ENCODE data around the gene DMAC2.
A peak's percentile ranks its signal among the peaks of the same experiment; 100 is the strongest.
"Not testable (repeated sequence)": the region's sequence is repeated elsewhere in the genome, so short reads cannot be mapped to it uniquely, and the experiment has no call there.

Gene DMAC2

DNA sequence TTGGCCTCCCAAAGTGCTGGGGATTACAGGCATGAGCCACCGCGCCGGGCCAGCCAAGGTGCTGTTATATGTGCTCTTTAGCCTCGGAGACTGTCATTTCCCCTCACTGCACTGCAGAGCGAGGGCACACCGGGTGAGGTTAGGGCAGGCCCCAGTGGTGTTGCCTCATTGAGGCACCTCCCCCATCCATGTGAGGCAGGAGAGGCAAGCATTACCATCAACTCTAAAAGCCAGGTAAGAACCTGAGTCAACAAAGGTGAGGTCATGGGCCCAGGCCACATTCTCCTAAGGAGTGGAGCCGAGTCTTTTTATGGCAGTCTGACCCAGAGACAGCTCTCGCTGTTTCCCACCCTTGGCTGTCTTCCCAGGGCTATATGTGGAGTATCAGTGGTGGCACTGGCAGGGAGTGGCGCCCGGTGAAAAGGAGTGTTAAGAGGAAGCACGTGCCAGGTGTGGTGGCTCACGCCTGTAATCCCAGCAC, 23.5 kb downstream of the DMAC2 start:
- Mint-ChIP-seq H3K27me3 (no peaks in the 10 kb centered on the region), H3K27ac (no peak overlapping the region), H3K9me3 (no peaks in the 10 kb centered on the region), H3K4me1 (no peaks in the 10 kb centered on the region), H3K4me3 (no peak overlapping the region)
- ATAC-seq = no peak
- DNase-seq = no peak

DNA sequence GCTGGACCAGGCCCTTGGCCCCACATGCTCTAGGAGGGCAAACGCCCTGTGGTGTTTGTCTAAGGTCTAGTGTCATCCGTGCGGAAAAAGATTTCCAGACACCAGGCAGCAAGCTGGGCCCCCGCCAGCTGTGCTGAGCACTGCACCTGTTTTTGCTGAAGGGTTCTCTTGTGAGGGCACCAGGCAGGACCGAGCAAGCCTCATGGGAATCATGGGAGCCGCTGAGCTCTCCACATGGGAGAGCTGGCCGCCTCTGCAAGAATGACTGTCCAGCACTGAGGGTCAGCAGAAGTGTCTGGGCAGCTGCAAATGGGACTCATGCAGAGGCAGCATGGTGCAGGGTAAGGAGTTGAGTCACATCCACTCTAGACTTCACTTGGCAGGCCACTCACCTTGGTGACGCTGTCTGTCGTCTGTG, 24.5 kb downstream of the DMAC2 start:
- peaks cover 5% of the 10 kb centered on the region for H3K4me1 Mint-ChIP-seq
- no peak overlapping the region for H3K27ac Mint-ChIP-seq
- no peak overlapping the region for H3K4me3 Mint-ChIP-seq
- DNase-seq (no peak), ATAC-seq (no peak)
- no peaks in the 10 kb centered on the region for H3K27me3 Mint-ChIP-seq
- no peaks in the 10 kb centered on the region for H3K9me3 Mint-ChIP-seq

- peaks cover 5% of the 10 kb centered on the region for H3K4me1 Mint-ChIP-seq
- no peak overlapping the region for H3K4me3 Mint-ChIP-seq
- ATAC-seq (no peak), DNase-seq (no peak)
- peak overlapping the region in 1 of 2 donors; percentile 0 for H3K27ac Mint-ChIP-seq
- H3K27me3 Mint-ChIP-seq = no peaks in the 10 kb centered on the region
- H3K9me3 Mint-ChIP-seq = no peaks in the 10 kb centered on the region
These were observed 25.3 kb downstream of the DMAC2 start for GRCh38 chr19:41414461-41414860.

GRCh38 chr19:41413947-41414346, 25.8 kb downstream of the DMAC2 start:
- peaks cover 5% of the 10 kb centered on the region for H3K4me1 Mint-ChIP-seq
- ATAC-seq (no peak), DNase-seq (no peak)
- no peaks in the 10 kb centered on the region for H3K9me3 Mint-ChIP-seq
- no peak overlapping the region for H3K27ac Mint-ChIP-seq
- no peak overlapping the region for H3K4me3 Mint-ChIP-seq
- H3K27me3 Mint-ChIP-seq = no peaks in the 10 kb centered on the region

DNA sequence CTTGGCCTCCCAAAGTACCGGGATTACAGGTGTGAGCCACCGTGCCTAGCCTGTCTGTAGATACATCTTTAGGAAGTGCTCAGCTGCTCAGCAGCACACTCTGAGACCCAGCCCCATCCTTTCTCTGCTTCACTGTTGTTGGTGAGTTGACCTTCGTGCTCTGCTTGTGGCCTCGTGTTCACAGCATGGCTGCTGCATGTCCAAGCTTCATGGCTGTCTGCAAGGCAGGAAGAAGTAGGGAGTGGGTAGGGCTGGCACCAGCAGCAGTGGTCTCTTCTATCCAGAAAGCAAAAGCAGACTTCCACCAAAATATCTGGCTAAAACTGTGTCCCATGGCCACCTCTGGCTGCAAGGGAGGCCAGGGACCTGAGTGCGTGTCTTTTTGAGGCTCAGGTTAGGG, 26.8 kb downstream of the DMAC2 start:
- DNase-seq (no peak), ATAC-seq (no peak)
- Mint-ChIP-seq H3K4me3 (no peak overlapping the region), H3K27ac (no peak overlapping the region), H3K27me3 (no peaks in the 10 kb centered on the region), H3K4me1 (peaks cover 5% of the 10 kb centered on the region), H3K9me3 (no peaks in the 10 kb centered on the region)

GRCh38 chr19:41411968-41412265, 27.8 kb downstream of the DMAC2 start:
- H3K27ac Mint-ChIP-seq = peak overlapping the region in 1 of 2 donors; percentile 59
- H3K9me3 Mint-ChIP-seq = no peaks in the 10 kb centered on the region
- H3K4me1 Mint-ChIP-seq = peaks cover 5% of the 10 kb centered on the region

GRCh38 chr19:41411100-41411967, 28.4 kb downstream of the DMAC2 start:
- no peaks in the 10 kb centered on the region for H3K27me3 Mint-ChIP-seq
- no peak overlapping the region for H3K27ac Mint-ChIP-seq
- no peak for ATAC-seq

More at GRCh38 chr19:41411968-41412265, 27.8 kb downstream of the DMAC2 start:
- no peaks in the 10 kb centered on the region for H3K27me3 Mint-ChIP-seq
- DNase-seq (no peak), ATAC-seq (no peak)
- no peak overlapping the region for H3K4me3 Mint-ChIP-seq

DNA sequence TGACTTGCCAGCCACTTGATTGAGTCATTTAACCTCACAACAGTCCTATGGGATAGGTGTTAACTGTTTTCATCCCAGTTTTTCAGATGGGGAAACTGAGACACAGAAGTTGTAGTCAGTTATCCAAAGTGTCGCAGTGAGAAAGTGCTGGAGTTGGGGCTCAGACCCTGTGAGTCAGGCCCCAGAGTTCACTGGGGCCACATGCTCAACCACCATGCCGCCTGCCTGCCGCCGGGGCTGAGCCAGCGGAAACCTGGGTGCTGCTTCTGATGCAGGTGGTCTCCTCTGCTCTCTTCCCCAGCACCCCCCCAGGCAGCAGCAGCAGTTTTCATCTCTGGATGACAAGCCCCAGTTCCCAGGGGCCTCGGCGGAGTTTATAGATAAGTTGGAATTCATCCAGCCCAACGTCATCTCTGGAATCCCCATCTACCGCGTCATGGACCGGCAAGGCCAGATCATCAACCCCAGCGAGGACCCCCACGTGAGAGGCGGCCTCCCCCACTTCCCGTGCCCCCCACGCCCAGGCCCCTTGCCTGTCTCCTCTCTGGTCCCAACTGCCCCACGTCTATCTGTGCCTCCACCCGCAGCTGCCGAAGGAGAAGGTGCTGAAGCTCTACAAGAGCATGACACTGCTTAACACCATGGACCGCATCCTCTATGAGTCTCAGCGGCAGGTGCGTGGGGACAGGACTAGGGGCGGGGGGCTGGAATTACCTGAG, 29.2 kb downstream of the DMAC2 start:
- Mint-ChIP-seq H3K27ac (peak overlapping the region in 1 of 2 donors; percentile 21), H3K4me3 (no peak overlapping the region), H3K9me3 (no peaks in the 10 kb centered on the region), H3K4me1 (peaks cover 5% of the 10 kb centered on the region), H3K27me3 (no peaks in the 10 kb centered on the region)
- ATAC-seq (no peak), DNase-seq (no peak)

More at GRCh38 chr19:41411100-41411967, 28.4 kb downstream of the DMAC2 start:
- no peak for DNase-seq
- no peak overlapping the region for H3K4me3 Mint-ChIP-seq
- H3K9me3 Mint-ChIP-seq = no peaks in the 10 kb centered on the region
- H3K4me1 Mint-ChIP-seq = peaks cover 5% of the 10 kb centered on the region

GRCh38 chr19:41409288-41409687, 30.4 kb downstream of the DMAC2 start:
- Mint-ChIP-seq H3K9me3 (no peaks in the 10 kb centered on the region), H3K4me1 (peaks cover 5% of the 10 kb centered on the region), H3K27ac (no peak overlapping the region), H3K27me3 (no peaks in the 10 kb centered on the region), H3K4me3 (no peak overlapping the region)
- ATAC-seq (no peak), DNase-seq (no peak)

DNA sequence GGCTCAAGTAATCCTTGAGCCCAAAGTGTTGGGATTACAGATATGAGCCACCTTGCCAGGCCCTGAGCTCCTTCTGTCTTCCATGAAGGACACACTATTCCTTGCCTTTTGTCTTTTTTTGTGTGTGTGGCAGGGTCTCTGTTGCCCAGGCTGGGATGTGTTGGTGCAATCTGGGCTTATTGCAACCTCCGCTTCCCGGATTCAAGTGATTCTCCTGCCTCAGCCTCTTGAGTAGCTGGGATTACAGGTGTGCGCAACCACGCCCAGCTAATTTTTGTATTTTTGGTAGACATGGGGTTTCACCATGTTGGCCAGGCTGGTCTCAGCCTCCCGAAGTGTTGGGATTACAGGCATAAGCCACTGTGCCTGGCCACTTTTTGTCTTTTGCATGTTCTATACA, 30.9 kb downstream of the DMAC2 start:
- not testable (repeated sequence) for H3K9me3 Mint-ChIP-seq, H3K4me3 Mint-ChIP-seq, H3K27ac Mint-ChIP-seq, DNase-seq, H3K4me1 Mint-ChIP-seq, ATAC-seq, H3K27me3 Mint-ChIP-seq

DNA sequence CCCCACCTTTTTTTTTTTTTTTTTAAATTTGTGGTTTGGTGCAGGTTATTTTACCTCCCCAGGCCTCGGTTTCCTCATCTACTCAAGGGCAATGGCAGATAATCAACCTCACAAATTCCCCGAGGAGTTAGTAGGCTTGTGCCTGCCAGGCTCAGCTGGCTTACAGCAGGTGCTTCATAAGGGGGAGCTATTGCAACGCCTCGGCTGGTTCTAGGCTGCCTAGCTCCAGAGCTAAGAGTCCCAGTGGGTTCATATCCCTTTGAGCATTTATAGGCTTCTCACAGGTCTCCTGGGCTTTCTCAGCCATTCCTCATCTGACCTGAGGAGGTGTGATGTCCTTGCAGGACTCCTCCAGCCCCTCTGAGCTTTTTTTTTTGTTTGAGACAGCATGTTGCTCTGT, 31.5 kb downstream of the DMAC2 start:
- Mint-ChIP-seq H3K9me3 (no peaks in the 10 kb centered on the region), H3K27ac (no peak overlapping the region), H3K4me3 (no peak overlapping the region), H3K27me3 (no peaks in the 10 kb centered on the region), H3K4me1 (peaks cover 12% of the 10 kb centered on the region)
- DNase-seq (no peak), ATAC-seq (no peak)

GRCh38 chr19:41407271-41407670, 32.4 kb downstream of the DMAC2 start:
- Mint-ChIP-seq H3K4me1 (peaks cover 17% of the 10 kb centered on the region), H3K27ac (no peak overlapping the region), H3K27me3 (no peaks in the 10 kb centered on the region), H3K9me3 (no peaks in the 10 kb centered on the region), H3K4me3 (no peak overlapping the region)
- ATAC-seq (no peak), DNase-seq (no peak)

DNA sequence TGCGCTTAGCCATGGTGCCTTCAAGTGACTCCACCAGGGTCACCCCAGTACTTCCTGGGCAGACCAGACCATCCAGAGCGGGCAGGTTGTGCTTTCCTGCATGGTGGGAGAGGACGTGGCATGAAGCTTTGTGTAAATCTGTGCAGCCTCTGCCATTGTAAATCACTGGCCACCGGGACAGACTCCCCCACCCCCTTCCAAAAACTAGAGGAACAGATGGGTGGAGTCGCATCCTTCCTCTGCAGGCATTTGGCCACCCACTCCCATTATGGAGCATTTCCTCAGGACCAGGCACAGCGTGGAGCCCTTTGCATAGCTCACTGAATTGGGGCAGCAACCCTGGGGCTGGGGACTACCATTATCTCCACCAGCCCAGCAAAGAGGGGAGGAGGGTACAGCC, 33.9 kb downstream of the DMAC2 start:
- Mint-ChIP-seq H3K9me3 (no peaks in the 10 kb centered on the region), H3K27me3 (no peaks in the 10 kb centered on the region), H3K4me1 (peaks cover 21% of the 10 kb centered on the region), H3K4me3 (no peak overlapping the region), H3K27ac (no peak overlapping the region)
- no peak for DNase-seq
- no peak for ATAC-seq

DNA sequence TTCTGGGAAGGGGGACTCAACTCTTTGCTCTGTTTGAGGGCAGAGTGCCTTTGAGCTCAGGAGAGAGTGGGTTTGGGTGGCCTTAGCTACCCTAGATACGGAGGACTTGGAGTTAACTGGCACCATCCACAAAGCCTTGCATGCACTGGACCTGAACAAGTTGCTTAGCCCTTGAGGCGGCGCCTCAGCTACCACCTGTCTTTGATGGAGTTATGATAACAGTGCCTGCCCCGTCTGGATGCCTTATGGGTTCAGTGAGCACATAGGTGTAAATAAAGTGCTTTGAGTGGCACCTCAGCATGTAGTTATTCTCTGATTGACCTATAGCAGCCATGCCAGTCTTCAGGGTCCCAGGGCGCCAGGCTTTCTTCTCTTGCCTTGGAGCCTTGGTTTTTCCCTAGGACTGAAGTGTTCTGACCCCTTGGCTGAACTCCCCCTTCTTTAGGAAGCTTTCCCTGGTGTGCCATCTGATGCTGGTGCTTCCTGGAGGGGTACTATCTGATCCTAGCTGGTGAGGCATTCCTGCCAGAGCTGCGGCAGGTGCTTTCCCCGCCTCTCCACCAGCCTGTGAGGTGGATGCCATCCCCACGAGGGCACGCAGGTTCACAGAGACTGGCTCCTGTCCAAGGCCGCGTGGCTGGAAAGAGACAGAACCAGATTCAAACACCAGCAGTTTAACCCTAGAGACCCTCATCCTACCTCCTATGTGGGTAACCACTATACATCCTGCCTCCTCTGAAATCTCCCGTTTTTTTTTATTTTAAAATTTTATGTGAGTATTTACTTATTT, 36.3 kb downstream of the DMAC2 start:
- H3K27me3 Mint-ChIP-seq = no peaks in the 10 kb centered on the region
- peaks cover 33% of the 10 kb centered on the region for H3K4me1 Mint-ChIP-seq
- DNase-seq = no peak
- no peak for ATAC-seq
- no peak overlapping the region for H3K27ac Mint-ChIP-seq
- no peaks in the 10 kb centered on the region for H3K9me3 Mint-ChIP-seq
- no peak overlapping the region for H3K4me3 Mint-ChIP-seq

DNA sequence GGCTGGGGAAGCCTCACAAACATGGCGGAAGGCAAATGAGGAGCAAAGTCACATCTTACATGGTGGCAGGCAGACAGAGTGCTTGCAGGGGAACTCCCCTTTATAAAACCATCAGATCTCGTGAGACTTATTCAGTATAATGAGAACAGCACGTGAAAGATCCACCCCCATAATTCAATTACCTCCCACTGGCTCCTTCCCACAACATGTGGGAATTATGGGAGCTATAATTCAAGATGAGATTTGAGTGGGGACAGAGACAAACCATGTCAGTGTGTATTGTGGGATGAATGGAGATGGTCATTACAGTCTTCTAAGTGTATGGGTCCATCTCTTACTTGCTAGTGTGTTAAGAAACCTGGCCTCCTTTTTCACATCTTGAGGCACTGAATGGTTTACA, 37.7 kb downstream of the DMAC2 start:
- no peak for ATAC-seq
- no peak overlapping the region for H3K4me3 Mint-ChIP-seq
- DNase-seq = no peak
- no peaks in the 10 kb centered on the region for H3K9me3 Mint-ChIP-seq
- H3K27ac Mint-ChIP-seq = peak overlapping the region in 1 of 2 donors; percentile 12
- peaks cover 38% of the 10 kb centered on the region for H3K4me1 Mint-ChIP-seq
- H3K27me3 Mint-ChIP-seq = no peaks in the 10 kb centered on the region

DNA sequence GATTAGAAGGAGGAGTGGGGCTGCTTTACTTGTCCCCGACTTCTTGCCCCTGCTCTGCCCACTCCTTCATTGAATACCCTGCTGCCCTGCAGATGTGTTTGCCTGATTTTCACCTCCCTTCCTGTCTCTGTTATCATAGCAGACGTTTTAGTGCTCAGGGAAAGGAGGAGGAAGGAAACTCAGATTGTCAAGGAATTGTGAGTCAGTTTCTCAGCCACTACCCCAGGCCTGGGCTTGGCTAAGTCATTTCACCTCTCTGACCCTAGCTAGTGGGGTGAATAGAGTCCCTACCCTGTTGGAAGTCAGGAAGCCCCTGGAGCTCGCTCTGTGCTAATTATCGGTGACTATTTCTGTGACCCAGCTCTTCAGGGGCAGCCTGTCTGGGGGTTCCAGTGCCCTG, 38.2 kb downstream of the DMAC2 start:
- H3K4me3 Mint-ChIP-seq = no peak overlapping the region
- H3K27ac Mint-ChIP-seq = no peak overlapping the region
- no peak for ATAC-seq
- peaks cover 39% of the 10 kb centered on the region for H3K4me1 Mint-ChIP-seq
- H3K27me3 Mint-ChIP-seq = no peaks in the 10 kb centered on the region
- no peak for DNase-seq
- H3K9me3 Mint-ChIP-seq = no peaks in the 10 kb centered on the region

Measured in stimulated activated naive CD8-positive, alpha-beta T cell treated with anti-CD3 and anti-CD28 coated beads, Interleukin-15, amount 100 ng/mL, for 72 hours (primary cell).